ENCODE data around the gene TMEM242.

DNA sequence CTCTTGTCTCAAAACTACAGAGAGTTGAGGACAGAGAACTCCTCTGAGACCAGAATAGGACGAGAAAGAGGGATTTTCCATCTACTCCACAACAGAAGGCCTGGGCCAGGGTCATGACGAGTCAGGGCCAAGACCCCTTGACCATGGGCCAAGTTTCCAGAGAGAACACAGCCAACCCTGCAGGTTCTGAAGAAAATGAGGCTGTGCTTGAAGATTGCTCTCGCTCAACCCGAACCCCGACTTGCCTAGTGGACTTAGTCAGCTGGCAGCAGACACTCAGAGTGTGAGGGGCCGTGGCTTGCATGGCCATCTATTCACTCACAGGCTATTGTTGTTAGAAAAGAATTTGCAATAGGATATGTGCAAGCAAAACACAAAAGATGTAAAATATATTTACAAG lies 54.5 kb downstream of the TMEM242 start:
- no peak for TF ChIP-seq NFE2L1 (CRISPR knock-in tag; IDR thresholded peaks at IDR 0.05)
- no peak for TF ChIP-seq CTCF (IDR thresholded peaks at IDR 0.05)
- TF ChIP-seq, protein P1, sequence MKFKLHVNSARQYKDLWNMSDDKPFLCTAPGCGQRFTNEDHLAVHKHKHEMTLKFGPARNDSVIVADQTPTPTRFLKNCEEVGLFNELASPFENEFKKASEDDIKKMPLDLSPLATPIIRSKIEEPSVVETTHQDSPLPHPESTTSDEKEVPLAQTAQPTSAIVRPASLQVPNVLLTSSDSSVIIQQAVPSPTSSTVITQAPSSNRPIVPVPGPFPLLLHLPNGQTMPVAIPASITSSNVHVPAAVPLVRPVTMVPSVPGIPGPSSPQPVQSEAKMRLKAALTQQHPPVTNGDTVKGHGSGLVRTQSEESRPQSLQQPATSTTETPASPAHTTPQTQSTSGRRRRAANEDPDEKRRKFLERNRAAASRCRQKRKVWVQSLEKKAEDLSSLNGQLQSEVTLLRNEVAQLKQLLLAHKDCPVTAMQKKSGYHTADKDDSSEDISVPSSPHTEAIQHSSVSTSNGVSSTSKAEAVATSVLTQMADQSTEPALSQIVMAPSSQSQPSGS (CRISPR knock-in tag; IDR thresholded peaks at IDR 0.05; ENCODE audit: borderline replicate concordance, low read depth): no peak
- TF ChIP-seq ZNF263 (CRISPR knock-in tag; IDR thresholded peaks at IDR 0.05; ENCODE audit: low read depth): no peak
- no peak for TF ChIP-seq GTF2I (CRISPR knock-in tag; conservative IDR thresholded peaks at IDR 0.05)
- TF ChIP-seq ZNF138 (CRISPR knock-in tag; conservative IDR thresholded peaks at IDR 0.05): no peak
- TF ChIP-seq NR1H2 (CRISPR knock-in tag; IDR thresholded peaks at IDR 0.05): no peak
- TF ChIP-seq ZNF121 (CRISPR knock-in tag; IDR thresholded peaks at IDR 0.05): no peak
- TF ChIP-seq CDX4 (CRISPR knock-in tag; IDR thresholded peaks at IDR 0.05; ENCODE audit: borderline replicate concordance): no peak
- TF ChIP-seq MAX (CRISPR knock-in tag; IDR thresholded peaks at IDR 0.05): no peak
- TF ChIP-seq, protein P2, sequence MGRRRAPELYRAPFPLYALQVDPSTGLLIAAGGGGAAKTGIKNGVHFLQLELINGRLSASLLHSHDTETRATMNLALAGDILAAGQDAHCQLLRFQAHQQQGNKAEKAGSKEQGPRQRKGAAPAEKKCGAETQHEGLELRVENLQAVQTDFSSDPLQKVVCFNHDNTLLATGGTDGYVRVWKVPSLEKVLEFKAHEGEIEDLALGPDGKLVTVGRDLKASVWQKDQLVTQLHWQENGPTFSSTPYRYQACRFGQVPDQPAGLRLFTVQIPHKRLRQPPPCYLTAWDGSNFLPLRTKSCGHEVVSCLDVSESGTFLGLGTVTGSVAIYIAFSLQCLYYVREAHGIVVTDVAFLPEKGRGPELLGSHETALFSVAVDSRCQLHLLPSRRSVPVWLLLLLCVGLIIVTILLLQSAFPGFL (CRISPR knock-in tag; IDR thresholded peaks at IDR 0.05; ENCODE audit: borderline replicate concordance): no peak
- TF ChIP-seq, protein P3, sequence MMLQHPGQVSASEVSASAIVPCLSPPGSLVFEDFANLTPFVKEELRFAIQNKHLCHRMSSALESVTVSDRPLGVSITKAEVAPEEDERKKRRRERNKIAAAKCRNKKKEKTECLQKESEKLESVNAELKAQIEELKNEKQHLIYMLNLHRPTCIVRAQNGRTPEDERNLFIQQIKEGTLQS (CRISPR knock-in tag; conservative IDR thresholded peaks at IDR 0.05): no peak
- no peak for TF ChIP-seq JUN (CRISPR knock-in tag; IDR thresholded peaks at IDR 0.05)
- TF ChIP-seq TEAD1 (CRISPR knock-in tag; IDR thresholded peaks at IDR 0.05): no peak
